HG02884 (cell line): ENCODE data around the gene SMIM38.
"Not testable (repeated sequence)": the region's sequence is repeated elsewhere in the genome, so short reads cannot be mapped to it uniquely, and the experiment has no call there.

Experiments
- ATAC-seq: cut with Tn5 transposase; IDR thresholded peaks from one replicate; pipeline ENCODE4 v1.9.1; 2021; ENCODE audit warnings: mild to moderate bottlenecking, moderate library complexity; ENCODE audit not compliant: unreplicated experiment

The SMIM38 gene

DNA sequence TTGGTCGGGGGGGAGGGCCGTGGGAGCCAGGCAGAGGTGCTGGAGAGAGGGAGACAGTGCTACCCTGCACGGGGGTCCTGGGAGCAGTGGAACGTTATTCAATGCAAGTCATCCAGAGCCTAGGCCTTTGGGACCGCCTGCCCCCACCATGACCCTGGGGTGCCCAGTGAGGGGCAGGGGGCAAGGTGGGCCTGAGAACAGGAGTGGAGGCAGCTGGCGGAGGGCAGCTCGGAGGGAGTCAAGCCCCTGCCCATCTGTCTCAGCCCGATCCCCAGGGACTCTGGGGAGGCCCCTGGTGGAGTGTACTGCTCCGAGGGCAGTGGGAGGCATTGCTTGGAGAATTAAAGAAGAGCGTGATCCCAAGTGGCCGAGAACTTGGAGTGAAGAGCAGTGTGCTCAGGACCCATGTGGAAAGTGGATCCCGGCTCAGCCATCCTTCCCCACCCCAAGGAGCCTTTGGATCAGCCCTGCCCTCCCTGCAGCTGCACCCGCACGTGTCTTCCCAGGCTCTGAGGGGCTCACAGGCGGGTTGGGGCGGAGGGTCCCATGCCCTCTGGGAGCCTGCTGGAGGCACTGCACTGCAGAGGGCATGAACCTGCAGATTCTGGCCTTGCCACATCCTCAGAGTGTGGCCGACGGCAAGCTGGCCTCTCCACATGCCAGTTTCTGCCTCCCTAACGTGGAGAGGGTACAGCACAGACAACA, 34.0 kb upstream of the SMIM38 start:
- ATAC-seq, result no peak

- no peak for ATAC-seq
Measured at GRCh38 chr11:69122326-69122629, 33.5 kb upstream of the SMIM38 start.

GRCh38 chr11:69122630-69123431, 32.9 kb upstream of the SMIM38 start:
- ATAC-seq, result no peak

DNA sequence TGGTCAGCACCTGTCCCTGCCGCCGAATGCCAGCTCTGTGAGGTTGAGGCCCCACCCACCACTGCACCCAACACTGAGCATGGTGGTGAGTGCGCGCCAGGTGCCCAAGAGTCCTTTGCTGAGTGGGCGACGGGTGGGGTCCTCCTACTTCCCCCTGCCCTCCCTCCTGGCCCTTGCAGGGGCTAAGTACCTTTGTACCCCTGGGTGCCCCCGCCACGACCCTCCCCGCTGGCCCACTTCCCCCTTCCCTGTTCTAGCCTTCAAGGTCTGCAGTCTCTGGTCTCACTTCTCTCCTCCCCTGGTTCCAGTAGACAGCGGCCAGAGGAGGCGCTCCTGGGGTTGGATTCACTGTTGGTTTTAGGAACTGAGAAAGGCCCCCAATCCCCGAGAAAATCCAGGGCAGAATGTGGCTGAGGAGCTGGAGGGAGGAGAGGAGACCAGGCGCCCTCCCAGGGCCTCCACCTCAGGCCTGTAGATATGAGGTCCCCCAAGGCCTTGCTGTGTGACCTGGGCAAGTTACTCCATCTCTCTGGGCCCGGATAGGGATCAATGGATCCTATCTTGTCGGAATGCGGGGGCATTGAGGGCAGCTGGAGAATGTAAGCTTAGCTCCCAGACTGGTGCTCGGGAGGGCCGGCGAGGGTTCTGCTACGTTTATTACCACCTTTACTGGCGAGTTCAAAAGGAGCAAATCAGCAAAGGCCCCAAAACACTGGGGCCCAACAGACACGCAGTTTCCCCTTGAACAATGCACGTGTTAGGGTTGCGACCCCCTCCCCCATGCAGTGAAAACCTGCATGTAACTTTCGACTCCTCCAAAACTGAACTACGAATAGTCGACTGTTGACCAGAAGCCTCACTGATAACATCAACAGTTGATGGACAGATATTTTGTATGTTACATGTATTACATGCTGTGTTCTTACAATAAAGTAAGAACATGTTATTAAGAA, 31.9 kb upstream of the SMIM38 start:
- no peak for ATAC-seq

- ATAC-seq, result no peak
Measured at GRCh38 chr11:69125861-69126260, 29.9 kb upstream of the SMIM38 start.

GRCh38 chr11:69126286-69126685, 29.4 kb upstream of the SMIM38 start:
- ATAC-seq, result no peak

- no peak for ATAC-seq
Measured at GRCh38 chr11:69127081-69127850, 28.5 kb upstream of the SMIM38 start.

DNA sequence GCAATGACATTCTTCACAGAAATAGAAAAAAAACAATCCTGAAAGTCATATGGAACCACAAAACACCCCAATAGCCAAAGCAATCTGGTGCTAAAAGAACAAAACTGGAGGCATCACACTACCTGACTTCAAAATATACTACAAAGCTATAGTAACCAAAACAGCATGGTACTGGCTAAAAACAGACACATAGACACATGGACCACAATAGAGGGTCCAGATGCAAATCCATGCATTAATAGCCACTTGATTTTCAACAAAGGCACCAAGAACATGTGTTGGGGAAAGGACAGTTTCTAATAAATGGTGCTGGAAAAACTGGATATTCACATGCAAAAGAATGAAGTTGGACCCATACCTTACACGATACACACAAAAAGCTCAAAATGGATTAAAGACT, 27.9 kb upstream of the SMIM38 start:
- no peak for ATAC-seq

- no peak for ATAC-seq
Measured at GRCh38 chr11:69129053-69129452, 26.7 kb upstream of the SMIM38 start.

GRCh38 chr11:69129647-69130046, 26.1 kb upstream of the SMIM38 start:
- ATAC-seq, result no peak

DNA sequence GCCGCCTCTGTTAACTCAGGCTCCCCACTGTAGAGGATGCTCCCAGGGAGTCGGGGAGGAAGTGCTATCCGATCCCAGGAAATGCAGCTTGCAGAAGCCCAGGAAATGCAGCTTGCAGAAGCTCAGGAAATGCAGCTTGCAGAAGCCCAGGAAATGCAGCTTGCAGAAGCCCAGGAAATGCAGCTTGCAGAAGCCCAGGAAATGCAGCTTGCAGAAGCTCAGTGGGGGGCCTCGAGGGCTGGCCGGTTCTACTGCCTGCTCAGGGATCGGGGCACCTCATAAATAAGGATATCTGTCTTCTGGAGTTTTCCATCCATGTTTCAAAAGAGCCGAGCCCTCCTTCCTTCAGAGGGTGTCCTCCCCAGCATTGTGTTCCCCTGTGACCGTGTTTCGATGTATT, 25.1 kb upstream of the SMIM38 start:
- no peak for ATAC-seq

DNA sequence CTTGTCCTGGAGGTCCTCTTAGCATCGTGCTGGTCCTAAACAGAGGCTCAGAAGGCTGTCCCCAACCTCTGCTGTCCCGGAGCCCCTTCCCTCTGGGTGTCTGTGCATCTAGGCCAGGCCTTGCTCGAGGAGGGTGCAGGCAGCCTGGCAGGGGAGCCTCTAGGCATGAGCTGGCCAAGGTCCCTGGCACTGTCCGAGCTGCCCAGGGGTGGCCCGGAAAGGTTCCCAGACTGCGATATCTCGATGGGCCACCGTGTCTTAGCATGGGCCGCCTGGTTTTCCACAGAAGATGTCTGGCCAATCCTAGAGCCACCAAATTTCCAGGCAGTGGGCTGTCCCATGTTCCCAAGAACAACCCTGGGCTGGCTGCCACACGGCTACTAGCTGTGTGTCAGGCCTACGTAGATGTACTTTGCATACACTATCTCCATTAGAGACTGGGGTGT, 24.6 kb upstream of the SMIM38 start:
- no peak for ATAC-seq

DNA sequence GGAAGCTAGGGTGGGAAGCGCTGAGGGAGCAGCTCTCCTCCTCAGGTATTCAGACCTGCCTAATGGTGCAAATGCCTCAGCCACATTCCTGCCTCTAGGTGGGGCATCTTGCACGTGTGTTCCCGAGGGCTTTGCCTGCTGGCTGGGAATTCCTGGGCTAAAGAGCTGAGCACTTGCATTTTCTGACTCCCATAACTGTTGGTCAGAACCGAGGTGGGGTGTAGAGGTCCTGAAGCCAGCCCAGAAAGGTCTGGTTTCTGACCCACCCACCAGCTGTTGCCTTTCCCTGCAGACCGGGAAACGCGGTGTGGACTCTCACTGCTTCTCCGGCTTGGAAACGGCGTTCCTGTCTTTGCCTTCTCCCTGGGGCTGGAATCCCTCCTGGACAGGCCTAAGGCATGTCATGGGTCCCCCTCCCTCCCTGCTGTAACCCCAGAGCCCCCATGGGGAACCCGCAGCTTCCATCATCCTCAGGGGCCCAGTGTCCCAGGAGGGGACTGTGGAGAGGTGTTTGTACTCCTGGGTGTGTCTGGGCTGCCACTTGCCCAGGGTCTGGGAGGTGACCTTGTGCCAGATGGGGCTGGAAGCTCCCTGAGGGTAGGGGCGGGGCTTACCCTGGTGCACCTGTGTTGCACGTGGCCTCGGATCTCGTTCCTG, 24.0 kb upstream of the SMIM38 start:
- no peak for ATAC-seq

DNA sequence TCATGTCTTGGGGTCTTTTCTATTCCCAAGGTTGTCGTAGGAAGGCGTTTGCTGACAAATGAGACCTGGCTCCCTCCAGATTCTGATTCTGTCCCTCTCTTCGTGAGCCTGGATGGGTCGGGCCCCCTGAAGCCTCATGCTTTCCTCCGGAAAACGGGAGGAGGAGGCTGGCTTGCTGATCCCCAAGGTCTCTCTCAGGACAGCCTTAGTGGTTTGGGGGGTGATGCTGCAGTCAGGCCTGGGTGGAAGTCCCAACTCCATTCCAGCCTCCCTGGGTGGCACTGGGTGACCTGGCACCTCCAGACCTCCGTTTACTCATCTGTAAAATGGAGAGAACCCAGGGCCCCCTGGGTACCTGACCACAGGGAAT, 23.4 kb upstream of the SMIM38 start:
- ATAC-seq, result no peak

DNA sequence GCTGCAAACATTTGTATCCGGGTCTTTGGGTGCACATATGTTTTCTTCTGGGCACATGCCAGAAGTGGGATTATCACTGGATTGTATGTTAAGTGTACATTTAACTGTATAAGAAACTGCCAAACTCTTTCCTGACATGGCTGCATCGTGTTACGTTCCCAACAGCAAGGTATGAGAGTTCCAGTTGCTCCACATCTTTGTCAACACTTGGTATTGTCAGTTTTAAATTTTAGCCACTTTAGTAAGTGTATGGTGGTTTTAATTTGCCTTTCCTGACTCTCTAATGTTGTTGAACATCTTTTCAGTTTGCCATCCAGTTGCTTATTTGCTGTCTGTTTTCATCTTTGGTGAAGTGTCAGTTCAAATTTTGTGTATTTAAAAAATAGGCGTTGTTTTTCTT, 22.5 kb upstream of the SMIM38 start:
- ATAC-seq, result no peak

GRCh38 chr11:69134182-69134581, 21.6 kb upstream of the SMIM38 start:
- ATAC-seq, result not testable (repeated sequence)

GRCh38 chr11:69134957-69135356, 20.8 kb upstream of the SMIM38 start:
- no peak for ATAC-seq

GRCh38 chr11:69135420-69136363, 20.0 kb upstream of the SMIM38 start:
- no peak for ATAC-seq

- ATAC-seq, result no peak
Measured at GRCh38 chr11:69136471-69136870, 19.3 kb upstream of the SMIM38 start.
